ENCODE data around the gene SREBF1.

DNA sequence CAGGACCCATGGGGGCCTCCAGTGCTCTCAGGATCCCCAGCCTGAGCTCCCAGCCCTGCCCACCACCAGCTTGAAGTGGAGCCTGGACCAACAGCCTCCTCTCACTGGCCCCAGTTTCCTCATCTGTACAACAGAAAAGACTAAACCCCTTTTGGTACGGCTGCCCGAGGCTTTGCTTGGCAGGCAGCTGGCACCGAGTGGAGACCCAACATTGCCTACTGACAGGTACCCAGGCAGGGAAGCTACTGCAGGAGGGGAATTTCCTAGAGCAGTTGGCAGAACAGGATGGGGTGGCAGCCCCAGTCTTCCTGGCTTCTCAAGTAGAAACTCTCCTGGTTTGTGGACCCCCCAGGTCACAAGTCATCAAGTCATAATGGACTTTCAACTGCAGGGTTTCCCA, 14.2 kb downstream of the SREBF1 start:
- TF ChIP-seq, protein P1, sequence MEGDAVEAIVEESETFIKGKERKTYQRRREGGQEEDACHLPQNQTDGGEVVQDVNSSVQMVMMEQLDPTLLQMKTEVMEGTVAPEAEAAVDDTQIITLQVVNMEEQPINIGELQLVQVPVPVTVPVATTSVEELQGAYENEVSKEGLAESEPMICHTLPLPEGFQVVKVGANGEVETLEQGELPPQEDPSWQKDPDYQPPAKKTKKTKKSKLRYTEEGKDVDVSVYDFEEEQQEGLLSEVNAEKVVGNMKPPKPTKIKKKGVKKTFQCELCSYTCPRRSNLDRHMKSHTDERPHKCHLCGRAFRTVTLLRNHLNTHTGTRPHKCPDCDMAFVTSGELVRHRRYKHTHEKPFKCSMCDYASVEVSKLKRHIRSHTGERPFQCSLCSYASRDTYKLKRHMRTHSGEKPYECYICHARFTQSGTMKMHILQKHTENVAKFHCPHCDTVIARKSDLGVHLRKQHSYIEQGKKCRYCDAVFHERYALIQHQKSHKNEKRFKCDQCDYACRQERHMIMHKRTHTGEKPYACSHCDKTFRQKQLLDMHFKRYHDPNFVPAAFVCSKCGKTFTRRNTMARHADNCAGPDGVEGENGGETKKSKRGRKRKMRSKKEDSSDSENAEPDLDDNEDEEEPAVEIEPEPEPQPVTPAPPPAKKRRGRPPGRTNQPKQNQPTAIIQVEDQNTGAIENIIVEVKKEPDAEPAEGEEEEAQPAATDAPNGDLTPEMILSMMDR (IDR thresholded peaks at IDR 0.05), result no peak
- no peak for TF ChIP-seq EP300 (IDR thresholded peaks at IDR 0.05)
- no peak for TF ChIP-seq POLR2A (IDR thresholded peaks at IDR 0.05)

Measured in tibial nerve (tissue), 4 donors.